CD4-positive, alpha-beta memory T cell (primary cell): ENCODE results near the gene SQOR. TPM values are rescaled to one million over a fixed set of nuclear protein-coding genes. Genes with fewer than 3 reads are reported as not detected.

Source experiments
- CTCF ChIA-PET: fragments of 350-600 bp; sonication (Branson Sonifier 250); formaldehyde crosslinking; loops from one replicate; lab custom pipeline; 2021; ENCODE audit warnings: inconsistent platforms; ENCODE audit not compliant: partially characterized antibody; lab: Charles Lee
- POLR2A ChIA-PET: fragments of 350-600 bp; sonication (Branson Sonifier 250); formaldehyde crosslinking; loops from one replicate; lab custom pipeline; 2021; ENCODE audit not compliant: partially characterized antibody; lab: Charles Lee
- DNase-seq, 5 donors: peaks; one replicate each; pipeline versions ENCODE4 v3.0.0 to v3.0.0-alpha.2; 2020 to 2022; ENCODE audit warnings: mixed read lengths in 1 of 5
- H3K27ac ChIP-seq: one replicate; pipeline ENCODE4 v1.7.0; 2013; ENCODE audit warnings: low read depth, low read length
- H3K27me3 ChIP-seq: 2 replicates; pipeline ENCODE4 v1.7.0; 2013; ENCODE audit warnings: mild to moderate bottlenecking, low read length, moderate library complexity; ENCODE audit not compliant: insufficient read depth
- H3K36me3 ChIP-seq: 2 replicates; pipeline ENCODE4 v1.7.0; 2013; ENCODE audit warnings: mild to moderate bottlenecking, low read length, moderate library complexity; ENCODE audit not compliant: insufficient read depth
- H3K4me1 ChIP-seq: 2 replicates; pipeline ENCODE4 v1.7.0; 2013; ENCODE audit warnings: mild to moderate bottlenecking, low read length, moderate library complexity; ENCODE audit not compliant: insufficient read depth
- H3K4me3 ChIP-seq, 2 donors: one replicate each; pipeline ENCODE4 v1.7.0; 2013; ENCODE audit warnings: low read length in 2 of 2, mild to moderate bottlenecking in 1 of 2
- H3K9me3 ChIP-seq, 2 donors: one replicate each; pipeline ENCODE4 v1.7.0; 2013; ENCODE audit warnings: low read length in 2 of 2, control low read depth in 1 of 2; ENCODE audit not compliant: control insufficient read depth in 1 of 2
- H3K27ac Mint-ChIP-seq, 7 donors: one replicate each; pipeline ENCODE4 v1.8.0; 2020 to 2021; ENCODE audit warnings: mixed read lengths in 7 of 7, mild to moderate bottlenecking in 6 of 7, inconsistent platforms in 3 of 7, moderate library complexity in 3 of 7
- H3K27me3 Mint-ChIP-seq, 2 donors: one replicate each; pipeline ENCODE4 v1.8.0; 2020 to 2021; ENCODE audit warnings: mixed read lengths in 2 of 2
- H3K36me3 Mint-ChIP-seq, 2 donors: one replicate each; pipeline ENCODE4 v1.8.0; 2020 to 2021; ENCODE audit warnings: mixed read lengths in 2 of 2, inconsistent platforms in 1 of 2, mild to moderate bottlenecking in 1 of 2
- H3K4me1 Mint-ChIP-seq, 4 donors: one replicate each; pipeline ENCODE4 v1.8.0; 2020 to 2021; ENCODE audit warnings: mixed read lengths in 4 of 4, mild to moderate bottlenecking in 1 of 4
- H3K4me3 Mint-ChIP-seq, 8 donors: one replicate each; pipeline ENCODE4 v1.8.0; 2020 to 2021; ENCODE audit warnings: mixed read lengths in 8 of 8, mild to moderate bottlenecking in 7 of 8, moderate library complexity in 6 of 8, inconsistent platforms in 3 of 8
- H3K9me3 Mint-ChIP-seq, 8 donors: one replicate each; pipeline ENCODE4 v1.8.0; 2020 to 2021; ENCODE audit warnings: mixed read lengths in 8 of 8, mild to moderate bottlenecking in 5 of 8, inconsistent platforms in 3 of 8, moderate library complexity in 1 of 8
- intact Hi-C: fragments of 100-400 bp; cut with micrococcal nuclease; formaldehyde crosslinking; loops from one replicate; pipeline ENCODE4 v1.15.1; 2023
- polyA plus RNA-seq, 2 donors: library from polyadenylated mRNA; unstranded; fragments of 300-500 nt; fragmentation: Illumina TruSeq; gene quantifications; one replicate each; pipeline ENCODE4 v1.2.3, GENCODE V29; 2021
- total RNA-seq, 2 experiments: library from RNA; stranded (reverse); gene quantifications; one replicate each; pipeline ENCODE4 v1.2.3, GENCODE V29; 2021

The SQOR gene
- total and polyA plus RNA-seq, 4 experiments from 2014 or later: 47.9 to 183 (median 84.6) TPM

- H3K27me3 ChIP-seq: no peaks in the 10 kb centered on the region
- Mint-ChIP-seq H3K4me3 (no peak overlapping the region), H3K36me3 (no peaks in the 10 kb centered on the region), H3K27ac (no peak overlapping the region), H3K4me1 (no peaks in the 10 kb centered on the region), H3K27me3 (peaks cover 10 to 26% of the 10 kb centered on the region in 2 donors), H3K9me3 (no peaks in the 10 kb centered on the region)
- intact Hi-C loops: no loop called here
- no peaks in the 10 kb centered on the region for H3K36me3 ChIP-seq
- no peak overlapping the region for H3K27ac ChIP-seq
- POLR2A ChIA-PET: no interaction called here
- no peak for DNase-seq
- H3K4me3 ChIP-seq: no peak overlapping the region
- CTCF ChIA-PET: no interaction called here
- H3K9me3 ChIP-seq: no peaks in the 10 kb centered on the region
- H3K4me1 ChIP-seq: no peaks in the 10 kb centered on the region
These were observed 99.5 kb downstream of the SQOR start for GRCh38 chr15:45734260-45734711.

Other genes starting within 250 kb of the SQOR start
- 1 to 10 TPM; 3.6 to 3.8 TPM for gene SLC30A4, start 112.3 kb upstream of the SQOR start, total RNA-seq
- gene SLC30A4, start 112.3 kb upstream of the SQOR start, polyA plus RNA-seq: 1 to 10 TPM; 2.5 to 2.8 TPM
- 10 to 100 TPM; 43.0 to 43.9 TPM for gene BLOC1S6, start 47.6 kb upstream of the SQOR start, total RNA-seq
- 10 to 100 TPM; 38.8 to 40.7 TPM for gene BLOC1S6, start 47.6 kb upstream of the SQOR start, polyA plus RNA-seq